ENCODE measurements around the gene DOK6.

The DOK6 gene

GRCh38 chr18:69880083-69880482 lies 479.4 kb downstream of the DOK6 start:
- no peak for DNase-seq

GRCh38 chr18:69882965-69883668 lies 482.4 kb downstream of the DOK6 start:
- DNase-seq = no peak

- no peak for DNase-seq
These were observed 483.1 kb downstream of the DOK6 start for GRCh38 chr18:69883781-69884180.

GRCh38 chr18:69885355-69885754 lies 484.7 kb downstream of the DOK6 start:
- DNase-seq = no peak

- DNase-seq = no peak
These were observed 485.3 kb downstream of the DOK6 start for GRCh38 chr18:69885841-69886531.

- DNase-seq = no peak
These were observed 486.6 kb downstream of the DOK6 start for GRCh38 chr18:69887256-69887655.

- peak; percentile 16 for DNase-seq
These were observed 488.3 kb downstream of the DOK6 start for GRCh38 chr18:69889009-69889408.

- no peak for DNase-seq
These were observed 489.9 kb downstream of the DOK6 start for GRCh38 chr18:69890558-69890957.

- DNase-seq = no peak
These were observed 493.8 kb downstream of the DOK6 start for GRCh38 chr18:69894467-69894866.

- no peak for DNase-seq
These were observed 494.7 kb downstream of the DOK6 start for GRCh38 chr18:69895066-69896047.

GRCh38 chr18:69897397-69898108 lies 496.9 kb downstream of the DOK6 start:
- DNase-seq = peak; percentile 24

- peak; percentile 2 for DNase-seq
These were observed 497.7 kb downstream of the DOK6 start for GRCh38 chr18:69898241-69898861.
